K562 (cell line): ENCODE results near the gene PACSIN1. TPM values are rescaled to one million over a fixed set of nuclear protein-coding genes. Genes with fewer than 3 reads are reported as not detected.

Experiments used
- BRD9 ChIP-seq: fragments of 450-650 bp; IDR thresholded peaks from 2 replicates; pipeline ENCODE4 v1.6.1; 2018; ENCODE audit warnings: low read depth; ENCODE audit not compliant: partially characterized antibody
- CCNT2 ChIP-seq: IDR thresholded peaks from 2 replicates; pipeline ENCODE4 v1.6.1; 2011; ENCODE audit warnings: borderline replicate concordance, low read depth, mild to moderate bottlenecking, moderate library complexity, mixed read lengths, low read length; ENCODE audit not compliant: insufficient read length; ENCODE audit errors: extremely low read depth
- CSDE1 ChIP-seq, 2 experiments: fragments of 450-650 bp; IDR thresholded peaks; 2 replicates each; pipeline ENCODE4 v1.6.1; 2016; ENCODE audit warnings: mild to moderate bottlenecking in 1 of 2
- GABPB2 ChIP-seq: fragments of 250-450 bp; sonication (Bioruptor Pico); conservative IDR thresholded peaks from 2 replicates; pipeline ENCODE4 v1.5.1; 2021; ENCODE audit warnings: mild to moderate bottlenecking
- HDAC8 ChIP-seq: fragments of 450-650 bp; IDR thresholded peaks from 2 replicates; pipeline ENCODE4 v1.6.1; 2016; ENCODE audit warnings: mild to moderate bottlenecking, missing genetic modification characterization, moderate library complexity, missing compliant biosample characterization
- HEY1 ChIP-seq: fragments of 250-450 bp; sonication (Bioruptor Pico); IDR thresholded peaks from 2 replicates; pipeline ENCODE4 v1.5.0; 2020; ENCODE audit warnings: mild to moderate bottlenecking, moderate library complexity, borderline replicate concordance
- L3MBTL2 ChIP-seq: fragments of 450-650 bp; IDR thresholded peaks from 2 replicates; pipeline ENCODE4 v1.6.1; 2016; ENCODE audit warnings: mild to moderate bottlenecking, moderate library complexity
- MCM5 ChIP-seq: fragments of 450-650 bp; IDR thresholded peaks from 2 replicates; pipeline ENCODE4 v1.6.1; 2016; ENCODE audit warnings: low read depth
- MTA2 ChIP-seq: fragments of 450-650 bp; IDR thresholded peaks from 2 replicates; pipeline ENCODE4 v1.6.1; 2016; ENCODE audit warnings: low read depth
- MTA3 ChIP-seq: fragments of 450-650 bp; formaldehyde crosslinking; IDR thresholded peaks from 2 replicates; pipeline ENCODE4 v1.6.1; 2017; ENCODE audit warnings: mild to moderate bottlenecking, borderline replicate concordance
- POLR2AphosphoS5 ChIP-seq: IDR thresholded peaks from 2 replicates; pipeline ENCODE4 v1.6.1; 2011; ENCODE audit warnings: mild to moderate bottlenecking, low read depth, low read length, moderate library complexity; ENCODE audit not compliant: control insufficient read depth, insufficient read depth
- RUNX1 ChIP-seq: sonication (generic); IDR thresholded peaks from 2 replicates; pipeline ENCODE4 v1.6.1; 2016; ENCODE audit warnings: antibody characterized with exemption, low read depth
- ZNF121 ChIP-seq: sonication (generic); formaldehyde crosslinking; conservative IDR thresholded peaks from 2 replicates; pipeline ENCODE4 v1.8.0; 2022; ENCODE audit warnings: missing genetic modification reagents
- ZNF3 ChIP-seq: fragments of 250-450 bp; sonication (Bioruptor Pico); IDR thresholded peaks from 2 replicates; pipeline ENCODE4 v1.5.0; 2021; ENCODE audit warnings: mild to moderate bottlenecking, moderate library complexity
- ZNF592 ChIP-seq: fragments of 450-650 bp; IDR thresholded peaks from 2 replicates; pipeline ENCODE4 v1.6.1; 2017; ENCODE audit warnings: antibody characterized with exemption, mild to moderate bottlenecking
- ZNF75A ChIP-seq: fragments of 450-650 bp; formaldehyde crosslinking; IDR thresholded peaks from 2 replicates; pipeline ENCODE4 v1.4.0; 2020; ENCODE audit warnings: mild to moderate bottlenecking
- polyA plus RNA-seq, 8 experiments: library from polyadenylated mRNA; depleted of rRNA in 4 of 8; stranded (reverse) in 5 of 8; unstranded in 3 of 8; fragments of >200 nt; fragmentation: Nextera tagmentation in 2 of 8; fragmentation: Illumina TruSeq in 1 of 8; extraction: Ambion mirVana in 2 of 8; extraction: Trizol in 1 of 8; gene quantifications; 2 replicates each; pipeline versions ENCODE4 v1.2.1 to v1.2.3, GENCODE V29; 2011 to 2014; ENCODE audit warnings: inconsistent platforms in 1 of 8, missing spikeins in 1 of 8
- total RNA-seq, 7 experiments: library from RNA; depleted of rRNA in 6 of 7; stranded (reverse); fragments of >200 nt in 6 of 7; fragmentation: Illumina TruSeq in 2 of 7; extraction: Trizol in 2 of 7; gene quantifications; 2 replicates each; pipeline versions ENCODE4 v1.2.1 to v1.2.3, GENCODE V29; 2011 to 2021; ENCODE audit warnings: low replicate concordance in 1 of 7
- TF ChIP-seq, protein P1 (sequence below): fragments of 450-650 bp; IDR thresholded peaks from 2 replicates; pipeline ENCODE4 v1.6.1; 2014; ENCODE audit warnings: low read depth, mild to moderate bottlenecking, moderate library complexity, borderline replicate concordance
- TF ChIP-seq, protein P2 (sequence below): fragments of 150-350 bp; conservative IDR thresholded peaks from 2 replicates; pipeline ENCODE4 v1.6.1; 2014; ENCODE audit warnings: low read length
- TF ChIP-seq, protein P3 (sequence below): IDR thresholded peaks from 3 replicates; pipeline ENCODE4 v1.6.1; 2011; ENCODE audit warnings: borderline replicate concordance, mild to moderate bottlenecking; ENCODE audit not compliant: insufficient read length, insufficient read depth

The PACSIN1 gene
- total and polyA plus RNA-seq, 9 of the 15 experiments (the other 6 are each of a cell fraction or from before 2014, with no cell fraction given), result 0.01 to 1.7 (median 0.45) TPM

DNA sequence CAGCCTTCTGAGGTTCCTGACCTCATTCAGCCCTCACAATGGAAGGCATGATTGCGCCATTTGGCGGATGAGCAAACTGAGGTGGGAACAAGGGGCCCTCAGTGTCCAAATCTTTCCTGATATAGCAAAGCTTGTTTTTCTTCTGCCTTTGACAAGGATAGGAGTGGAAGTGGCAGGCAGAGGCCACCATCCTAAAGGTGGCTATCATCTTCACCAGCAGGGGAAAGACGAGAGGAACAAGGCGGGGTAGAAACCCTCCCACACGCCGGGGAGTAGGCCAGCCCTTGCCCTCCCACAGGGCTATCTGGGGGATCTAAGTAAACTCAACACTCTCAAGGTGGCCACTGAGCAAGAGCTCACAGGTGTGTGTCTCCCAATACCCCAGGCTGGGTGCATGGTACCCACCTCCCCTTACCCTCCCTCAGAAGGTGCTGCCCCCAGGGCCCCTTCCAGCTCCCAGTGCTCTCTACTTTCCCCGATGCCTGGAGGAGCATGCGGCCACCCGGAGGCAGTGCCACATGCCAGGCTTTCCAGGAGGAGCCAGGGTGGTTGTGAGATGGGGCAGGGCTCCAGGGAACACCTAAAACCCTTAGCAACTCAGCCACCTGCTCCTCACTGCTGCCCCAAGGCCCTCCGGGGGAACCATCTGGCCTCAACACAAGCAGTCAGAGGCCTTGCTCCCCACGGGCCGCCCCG lies 79.0 kb downstream of the PACSIN1 start (continued):
- peak; percentile 67 for TF ChIP-seq ZNF592
- 0 out of 2 replicates have a peak, but pooled peaks have one; percentile 66 for TF ChIP-seq HDAC8 (tag)
- no peak for TF ChIP-seq BRD9
- TF ChIP-seq CCNT2, result no peak
- TF ChIP-seq MTA3, result peak; percentile 70; the same call in 1 of the 2 replicates
- TF ChIP-seq HEY1 (CRISPR knock-in tag), result no peak
- TF ChIP-seq MCM5, result no peak
- TF ChIP-seq, protein P1, sequence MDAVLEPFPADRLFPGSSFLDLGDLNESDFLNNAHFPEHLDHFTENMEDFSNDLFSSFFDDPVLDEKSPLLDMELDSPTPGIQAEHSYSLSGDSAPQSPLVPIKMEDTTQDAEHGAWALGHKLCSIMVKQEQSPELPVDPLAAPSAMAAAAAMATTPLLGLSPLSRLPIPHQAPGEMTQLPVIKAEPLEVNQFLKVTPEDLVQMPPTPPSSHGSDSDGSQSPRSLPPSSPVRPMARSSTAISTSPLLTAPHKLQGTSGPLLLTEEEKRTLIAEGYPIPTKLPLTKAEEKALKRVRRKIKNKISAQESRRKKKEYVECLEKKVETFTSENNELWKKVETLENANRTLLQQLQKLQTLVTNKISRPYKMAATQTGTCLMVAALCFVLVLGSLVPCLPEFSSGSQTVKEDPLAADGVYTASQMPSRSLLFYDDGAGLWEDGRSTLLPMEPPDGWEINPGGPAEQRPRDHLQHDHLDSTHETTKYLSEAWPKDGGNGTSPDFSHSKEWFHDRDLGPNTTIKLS, result no peak
- no peak for TF ChIP-seq L3MBTL2
- TF ChIP-seq, protein P2, sequence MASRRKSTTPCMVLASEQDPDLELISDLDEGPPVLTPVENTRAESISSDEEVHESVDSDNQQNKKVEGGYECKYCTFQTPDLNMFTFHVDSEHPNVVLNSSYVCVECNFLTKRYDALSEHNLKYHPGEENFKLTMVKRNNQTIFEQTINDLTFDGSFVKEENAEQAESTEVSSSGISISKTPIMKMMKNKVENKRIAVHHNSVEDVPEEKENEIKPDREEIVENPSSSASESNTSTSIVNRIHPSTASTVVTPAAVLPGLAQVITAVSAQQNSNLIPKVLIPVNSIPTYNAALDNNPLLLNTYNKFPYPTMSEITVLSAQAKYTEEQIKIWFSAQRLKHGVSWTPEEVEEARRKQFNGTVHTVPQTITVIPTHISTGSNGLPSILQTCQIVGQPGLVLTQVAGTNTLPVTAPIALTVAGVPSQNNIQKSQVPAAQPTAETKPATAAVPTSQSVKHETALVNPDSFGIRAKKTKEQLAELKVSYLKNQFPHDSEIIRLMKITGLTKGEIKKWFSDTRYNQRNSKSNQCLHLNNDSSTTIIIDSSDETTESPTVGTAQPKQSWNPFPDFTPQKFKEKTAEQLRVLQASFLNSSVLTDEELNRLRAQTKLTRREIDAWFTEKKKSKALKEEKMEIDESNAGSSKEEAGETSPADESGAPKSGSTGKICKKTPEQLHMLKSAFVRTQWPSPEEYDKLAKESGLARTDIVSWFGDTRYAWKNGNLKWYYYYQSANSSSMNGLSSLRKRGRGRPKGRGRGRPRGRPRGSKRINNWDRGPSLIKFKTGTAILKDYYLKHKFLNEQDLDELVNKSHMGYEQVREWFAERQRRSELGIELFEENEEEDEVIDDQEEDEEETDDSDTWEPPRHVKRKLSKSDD, result no peak
- peak; percentile 58; the same call in 1 of the 2 replicates for TF ChIP-seq POLR2AphosphoS5
- TF ChIP-seq, protein P3, sequence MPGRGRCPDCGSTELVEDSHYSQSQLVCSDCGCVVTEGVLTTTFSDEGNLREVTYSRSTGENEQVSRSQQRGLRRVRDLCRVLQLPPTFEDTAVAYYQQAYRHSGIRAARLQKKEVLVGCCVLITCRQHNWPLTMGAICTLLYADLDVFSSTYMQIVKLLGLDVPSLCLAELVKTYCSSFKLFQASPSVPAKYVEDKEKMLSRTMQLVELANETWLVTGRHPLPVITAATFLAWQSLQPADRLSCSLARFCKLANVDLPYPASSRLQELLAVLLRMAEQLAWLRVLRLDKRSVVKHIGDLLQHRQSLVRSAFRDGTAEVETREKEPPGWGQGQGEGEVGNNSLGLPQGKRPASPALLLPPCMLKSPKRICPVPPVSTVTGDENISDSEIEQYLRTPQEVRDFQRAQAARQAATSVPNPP, result no peak
- TF ChIP-seq MTA2, result peak; percentile 45; the same call in 1 of the 2 replicates
- no peak for TF ChIP-seq CSDE1 (IDR thresholded peaks at IDR 0.05)
- TF ChIP-seq RUNX1, result no peak
- TF ChIP-seq ZNF3 (CRISPR knock-in tag), result no peak
- no peak for TF ChIP-seq ZNF75A (CRISPR knock-in tag)
- no peak for TF ChIP-seq ZNF121
- TF ChIP-seq GABPB2, result no peak
